GM19238 (cell line): Measurements from ENCODE around the gene PACSIN1.
"Not testable (repeated sequence)": the region's sequence is repeated elsewhere in the genome, so short reads cannot be mapped to it uniquely, and the experiment has no call there.

Experiments
- DNase-seq: peaks from one replicate; pipeline ENCODE4 v3.0.0; 2011; ENCODE audit warnings: low spot score; ENCODE audit not compliant: insufficient read length

PACSIN1 gene

DNA sequence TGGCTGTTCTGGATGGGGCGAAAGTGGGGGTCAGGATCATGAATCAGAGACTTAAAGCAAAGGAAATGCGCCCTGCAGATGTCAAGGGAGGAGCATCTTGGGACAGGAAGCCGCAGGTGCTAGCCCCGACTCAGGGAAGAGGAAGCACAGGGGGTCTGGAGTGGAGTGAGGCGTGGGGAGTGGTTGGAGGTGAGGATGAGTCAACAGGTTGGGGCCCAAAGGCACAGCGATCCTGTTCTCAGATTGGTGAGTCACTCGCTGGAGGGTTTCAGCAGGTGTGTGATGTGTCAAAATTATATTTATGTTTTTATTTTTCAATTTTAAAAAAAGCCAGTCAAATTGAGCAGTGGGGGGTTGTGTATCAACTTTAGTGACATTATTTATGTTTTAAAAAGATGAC lies 19.0 kb downstream of the PACSIN1 start:
- DNase-seq = no peak

DNA sequence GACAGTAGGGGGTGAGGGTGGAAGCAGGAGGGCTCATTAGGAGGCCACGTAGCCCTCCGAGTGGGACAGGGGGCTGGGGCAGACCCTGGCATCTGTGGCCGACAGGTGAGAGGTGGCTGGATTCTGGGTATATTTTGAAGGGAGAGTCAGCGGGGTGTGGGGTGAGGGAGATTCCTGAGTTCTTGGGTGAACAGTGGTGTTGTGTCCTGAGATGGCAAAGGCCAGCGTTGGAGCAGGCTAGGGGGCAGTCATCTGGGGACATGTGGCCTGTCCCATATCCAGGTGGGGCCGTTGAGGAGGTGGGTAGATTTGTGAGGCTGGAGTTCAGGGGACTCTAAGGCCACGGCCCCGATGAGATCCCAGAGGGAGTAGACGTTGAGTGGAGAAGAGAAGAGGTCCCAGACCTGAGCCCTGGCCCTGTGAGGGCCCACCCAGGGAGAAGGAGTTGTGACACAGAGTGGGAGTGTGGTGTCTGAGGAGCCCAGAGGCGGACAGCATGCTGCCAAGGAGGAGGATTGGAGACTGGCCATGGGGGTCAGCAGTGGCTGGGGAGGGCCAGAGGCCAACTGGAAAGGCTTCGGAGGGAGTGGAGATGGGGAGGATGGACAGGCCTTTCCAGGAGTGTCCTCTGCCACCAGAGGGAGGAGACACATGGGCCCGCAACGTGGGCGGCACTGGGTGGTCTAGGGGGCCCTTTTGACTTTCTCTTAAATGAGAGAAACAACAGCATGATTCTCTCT lies 19.6 kb downstream of the PACSIN1 start:
- DNase-seq = no peak

DNA sequence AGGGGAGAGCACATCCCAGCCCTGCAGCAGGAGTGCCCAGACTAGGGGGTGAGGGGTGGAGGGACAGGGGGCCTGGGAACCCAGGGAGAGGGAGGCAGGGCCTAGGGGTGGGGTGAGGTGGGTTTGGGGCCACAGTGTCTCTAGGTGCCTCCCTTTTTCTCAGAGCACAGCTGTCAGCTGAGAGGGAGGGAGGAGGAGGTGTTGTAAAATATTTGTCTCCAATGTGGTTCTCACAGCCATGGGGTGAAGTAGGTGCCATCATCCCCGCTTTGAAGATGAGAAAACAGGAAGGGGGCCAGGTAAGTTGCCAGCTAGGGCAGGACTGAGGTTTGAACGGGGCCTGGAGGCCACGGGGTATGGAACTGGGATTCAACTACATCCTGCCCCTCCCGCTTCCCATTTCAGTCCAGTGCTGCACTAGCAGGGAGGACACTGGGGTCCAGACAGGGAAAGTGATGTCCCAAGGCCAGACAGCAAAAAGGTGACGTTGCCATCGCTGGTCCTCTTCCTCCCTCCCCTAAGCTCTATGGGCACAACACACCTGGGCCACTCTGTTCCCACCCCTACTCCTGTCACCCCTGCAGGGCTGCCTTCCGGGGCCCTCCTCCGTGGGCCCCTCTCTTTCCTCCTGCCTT lies 20.3 kb downstream of the PACSIN1 start:
- DNase-seq = no peak

DNA sequence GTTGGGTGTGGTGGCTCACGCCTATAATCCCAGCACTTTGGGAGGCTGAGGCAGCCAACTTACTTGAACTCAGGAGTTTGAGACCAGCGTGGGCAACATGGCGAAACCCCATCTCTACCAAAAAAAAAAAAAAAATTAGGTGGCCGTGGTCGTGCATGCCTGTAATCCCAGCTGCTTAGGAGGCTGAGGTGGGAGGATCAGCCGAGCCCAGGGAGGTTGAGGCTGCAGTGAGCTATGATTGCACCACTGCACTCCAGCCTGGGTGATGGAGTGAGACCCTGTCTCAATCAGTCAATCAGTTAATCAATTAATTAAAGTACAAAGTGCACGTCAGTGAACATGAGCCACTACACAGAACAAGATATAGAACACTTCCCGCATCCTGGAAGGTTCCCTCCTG lies 21.0 kb downstream of the PACSIN1 start:
- not testable (repeated sequence) for DNase-seq

DNA sequence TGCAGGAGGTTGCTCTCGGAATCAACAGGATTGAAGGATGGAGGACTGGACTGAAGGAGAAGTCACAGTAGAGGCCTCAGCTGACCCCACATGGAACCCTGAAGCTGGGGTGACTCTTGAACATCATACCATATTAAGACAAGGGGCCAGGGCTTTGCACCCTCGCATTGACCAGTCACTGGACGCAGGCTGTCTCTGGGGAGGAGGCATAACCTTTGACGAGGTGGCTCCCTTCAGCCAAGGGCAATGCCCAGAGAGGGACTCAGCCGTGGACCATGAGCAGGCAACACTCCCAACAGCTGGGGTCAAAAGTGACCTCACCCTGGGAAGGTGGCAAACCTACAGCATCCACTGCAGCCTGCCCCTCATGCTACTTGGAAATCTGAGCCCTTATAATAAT lies 21.7 kb downstream of the PACSIN1 start:
- no peak for DNase-seq

DNA sequence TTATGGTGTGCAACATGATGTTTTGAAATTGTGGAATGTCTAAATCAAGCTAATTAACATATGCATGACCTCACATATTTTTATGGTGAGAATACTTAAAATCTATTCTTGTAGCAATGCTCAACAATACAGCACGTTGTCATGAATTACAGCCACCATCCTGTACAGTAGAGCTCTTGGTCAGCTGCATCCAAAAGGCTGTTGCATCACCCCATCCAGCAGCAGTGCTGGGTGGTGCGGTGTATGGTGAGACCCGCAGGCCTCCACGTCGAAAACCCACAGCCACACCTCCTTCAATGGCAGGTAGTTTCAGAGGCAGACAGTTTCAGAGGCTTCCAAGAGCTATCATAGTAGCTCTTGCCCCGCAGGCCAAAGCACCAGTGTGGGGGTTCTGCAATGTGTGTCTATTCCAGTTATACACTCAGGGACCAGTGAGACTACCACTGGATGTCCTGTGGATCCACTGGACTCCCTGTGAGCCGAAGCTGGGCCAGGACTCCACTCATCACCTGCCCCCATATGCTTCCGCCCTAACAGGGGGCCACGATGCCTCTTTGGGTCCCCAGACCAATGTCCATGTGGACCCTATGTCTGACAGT lies 23.4 kb downstream of the PACSIN1 start:
- DNase-seq = no peak

DNA sequence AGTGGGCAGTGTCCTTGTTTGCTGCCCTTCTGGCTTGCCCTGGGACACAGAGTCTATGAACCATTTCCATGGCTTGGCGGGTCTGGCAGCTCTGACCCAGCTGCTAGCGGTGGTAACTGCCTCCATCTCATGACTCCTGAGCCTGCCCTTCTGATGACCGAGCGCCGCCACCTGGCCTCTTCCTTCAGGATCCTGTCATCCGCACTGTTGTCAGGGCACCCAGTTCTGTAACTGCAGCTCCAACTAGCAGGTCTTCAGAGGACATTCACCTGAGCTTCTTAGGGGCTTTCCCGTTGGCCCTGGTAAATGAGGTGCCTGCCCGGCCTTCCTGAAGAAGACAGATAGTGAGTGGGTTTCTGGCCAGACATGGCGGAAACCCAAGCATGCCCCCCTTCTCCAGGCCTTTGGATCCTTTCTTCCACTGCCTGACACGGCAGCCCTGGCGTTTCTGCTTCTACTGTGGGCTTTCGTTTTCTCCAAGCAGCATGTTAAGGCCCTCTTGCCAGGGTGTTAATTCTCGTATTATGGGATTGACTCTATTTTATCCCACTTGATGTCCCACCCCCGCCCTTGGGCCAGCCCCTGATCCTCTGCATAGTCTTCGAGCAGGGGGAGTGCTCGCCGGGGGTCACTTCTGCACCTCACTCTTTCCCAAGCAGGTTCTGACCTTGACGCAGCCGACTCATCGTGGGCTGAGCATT lies 24.7 kb downstream of the PACSIN1 start:
- DNase-seq = no peak

DNA sequence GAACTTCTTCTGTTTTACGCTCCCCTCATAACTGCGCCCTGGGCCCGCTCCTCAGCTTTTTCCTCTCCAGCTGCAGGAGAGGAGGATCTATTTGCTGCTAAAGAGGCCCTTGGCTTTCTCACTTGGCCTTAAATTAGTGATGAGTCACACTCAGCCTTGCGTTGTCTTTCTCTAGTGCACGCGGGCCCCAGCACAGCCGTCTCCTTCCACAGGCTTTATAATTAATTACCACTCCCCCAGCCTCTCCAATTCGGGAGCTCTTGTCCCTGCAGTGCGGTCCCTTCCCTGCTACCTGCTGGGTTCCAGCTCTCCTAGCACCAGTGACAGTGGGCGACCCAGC lies 25.2 kb downstream of the PACSIN1 start:
- DNase-seq = no peak

DNA sequence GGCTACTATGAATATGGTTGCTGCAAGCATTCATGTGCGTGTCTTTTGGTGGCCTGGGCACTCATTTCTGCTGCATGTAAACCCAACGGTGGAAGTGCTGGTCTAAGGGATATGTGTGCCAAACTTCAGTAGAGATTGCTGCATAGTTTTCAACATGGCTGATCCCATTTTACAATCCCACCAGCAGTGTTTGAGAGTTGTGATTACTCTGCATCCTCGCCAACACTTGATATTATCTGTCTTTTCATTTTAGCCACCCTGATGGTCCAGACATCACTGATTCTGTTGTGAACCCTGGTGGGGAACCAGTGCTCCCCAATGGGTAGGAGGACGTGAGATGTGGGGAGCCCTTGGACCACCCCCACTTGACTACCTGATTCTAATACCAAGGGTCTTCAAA lies 27.5 kb downstream of the PACSIN1 start:
- DNase-seq = no peak

DNA sequence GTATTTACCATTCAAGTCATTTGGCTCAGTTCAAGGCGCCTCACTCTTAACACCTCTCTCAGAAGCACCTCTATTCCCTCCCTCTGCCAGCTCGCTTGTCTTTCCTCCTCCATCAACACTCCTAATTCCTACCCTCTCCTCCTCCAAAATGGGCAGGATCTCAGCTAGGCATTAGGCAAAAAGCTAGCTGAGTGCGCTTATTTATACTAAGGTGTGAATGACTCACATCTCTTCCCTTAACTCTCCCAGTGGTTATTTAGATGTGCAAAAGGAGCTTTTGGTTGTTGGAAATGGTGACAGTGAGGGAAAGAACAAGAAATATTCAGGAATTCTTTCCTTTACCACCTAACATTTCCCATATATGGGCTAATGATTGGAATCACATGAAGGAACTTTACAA lies 29.1 kb downstream of the PACSIN1 start:
- DNase-seq = no peak

DNA sequence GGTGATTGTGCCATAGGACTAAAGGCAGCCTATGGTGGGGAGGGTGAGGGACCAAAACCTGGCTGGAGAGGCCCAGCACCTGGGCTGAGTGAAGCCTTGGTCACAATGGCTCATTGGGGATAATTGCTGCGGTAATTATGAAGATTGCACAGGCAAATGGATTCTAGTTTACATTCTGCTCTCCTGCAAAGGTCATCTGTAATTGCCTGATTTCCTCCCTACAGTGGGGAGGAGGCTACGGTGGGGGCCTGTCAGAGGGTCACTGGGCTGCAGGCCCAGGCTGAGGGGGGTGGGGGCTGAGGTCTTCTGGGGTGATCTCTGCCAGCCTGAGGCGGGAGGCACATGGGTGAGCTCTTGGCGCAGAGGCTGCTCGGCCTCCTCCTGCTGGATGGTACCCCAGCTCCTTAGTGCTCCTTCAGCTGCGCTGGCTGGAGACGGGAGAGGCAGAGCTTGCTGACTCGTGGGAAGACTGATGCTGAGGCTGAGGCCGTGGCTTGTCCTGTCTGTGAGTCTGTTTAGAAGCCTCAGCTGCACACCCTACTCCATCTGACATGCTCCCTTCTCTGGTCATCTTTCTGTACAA lies 30.3 kb downstream of the PACSIN1 start:
- no peak for DNase-seq

DNA sequence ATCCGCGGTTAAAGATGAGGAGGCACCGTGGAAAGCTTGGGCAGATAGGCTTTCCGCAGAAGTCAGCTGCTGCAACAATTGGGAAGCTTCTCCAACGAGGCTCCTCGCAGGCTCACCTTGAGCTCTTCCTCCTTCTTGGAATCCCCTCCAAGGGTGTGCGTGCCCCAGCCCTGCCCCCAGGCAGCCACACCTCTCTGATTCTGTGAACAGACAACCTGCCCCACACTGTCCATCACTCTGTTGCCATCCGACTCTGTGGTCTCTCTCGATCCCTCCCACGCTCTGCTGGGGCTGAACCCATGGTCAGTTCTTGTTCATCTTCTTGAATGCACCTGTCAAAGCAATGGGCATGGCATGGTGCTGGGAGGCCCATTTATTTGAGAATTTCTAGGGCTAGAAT lies 31.5 kb downstream of the PACSIN1 start:
- DNase-seq = no peak

DNA sequence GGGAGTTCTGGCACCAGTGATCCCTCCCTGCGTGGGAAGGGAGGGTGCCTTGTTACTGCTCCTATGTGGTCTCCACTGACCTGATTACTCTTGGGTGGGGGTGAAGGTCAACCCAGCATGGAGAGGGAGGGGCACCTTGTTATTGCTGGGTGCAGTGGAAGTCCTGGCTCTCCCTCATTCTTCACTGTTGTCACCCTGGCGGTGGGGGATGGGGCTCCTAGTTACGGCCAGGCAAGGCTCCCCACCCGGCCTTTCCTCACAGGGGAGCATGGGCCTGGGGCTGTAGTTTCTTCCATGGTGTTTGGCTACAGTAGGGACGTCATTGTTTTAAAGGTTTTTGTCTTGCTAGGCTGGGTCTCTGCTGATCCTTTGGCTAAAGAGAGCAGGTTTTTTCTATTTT lies 40.8 kb downstream of the PACSIN1 start:
- DNase-seq = no peak

DNA sequence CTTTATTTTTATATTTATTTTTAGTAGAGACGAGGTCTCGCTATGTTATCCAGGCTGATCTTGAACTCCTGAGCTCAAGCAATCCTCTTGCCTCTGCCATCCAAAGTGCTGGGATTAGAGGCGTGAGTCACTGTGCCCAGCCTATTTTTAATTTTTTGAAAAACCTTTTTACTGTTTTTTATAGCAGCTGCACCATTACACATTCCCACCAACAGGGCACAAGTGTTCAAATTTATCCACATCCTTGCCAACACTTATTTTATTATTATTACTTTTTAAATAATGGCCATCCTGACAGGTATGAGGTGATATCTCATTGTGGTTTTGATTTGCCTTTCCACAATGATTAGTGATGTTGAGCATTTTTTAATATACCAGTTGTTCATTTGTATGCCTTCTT lies 42.5 kb downstream of the PACSIN1 start:
- DNase-seq = no peak

DNA sequence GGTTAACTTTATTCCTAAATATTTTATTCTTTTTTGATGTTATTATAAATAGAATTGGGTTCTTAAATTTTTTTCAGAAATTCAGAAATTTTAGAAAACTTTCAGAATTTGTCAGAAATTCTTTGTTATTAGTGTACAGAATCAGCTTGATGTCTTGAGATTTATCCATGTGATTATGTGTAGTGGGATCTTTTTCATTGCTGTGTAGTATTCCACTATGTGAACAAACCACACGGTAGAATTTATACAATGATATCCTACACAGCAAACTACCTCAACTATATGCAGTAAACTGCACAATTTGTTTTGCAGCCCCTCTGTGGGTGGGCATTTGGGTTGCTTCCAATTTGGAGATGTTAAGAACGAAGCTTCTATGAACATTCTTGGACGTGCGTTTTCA lies 43.9 kb downstream of the PACSIN1 start:
- DNase-seq = no peak

DNA sequence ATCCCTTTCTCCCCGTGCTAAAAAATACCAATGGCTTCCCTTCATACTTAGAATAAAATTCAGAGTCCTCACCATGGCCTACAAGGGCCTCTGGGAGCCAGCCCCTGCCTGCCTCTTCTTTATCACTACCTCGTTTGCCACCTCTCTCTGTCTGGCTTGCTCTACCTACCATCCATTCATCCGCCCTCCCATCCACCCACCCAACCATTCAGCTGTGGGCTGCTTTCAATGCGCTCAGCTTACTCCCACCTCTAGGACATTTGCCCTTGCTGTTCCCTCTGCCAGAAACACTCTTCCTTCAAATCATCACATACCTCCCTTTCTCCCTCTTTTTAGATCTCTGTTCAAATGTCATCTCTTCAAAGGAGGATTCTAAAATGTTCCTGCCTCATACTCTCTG lies 44.4 kb downstream of the PACSIN1 start:
- DNase-seq = no peak

DNA sequence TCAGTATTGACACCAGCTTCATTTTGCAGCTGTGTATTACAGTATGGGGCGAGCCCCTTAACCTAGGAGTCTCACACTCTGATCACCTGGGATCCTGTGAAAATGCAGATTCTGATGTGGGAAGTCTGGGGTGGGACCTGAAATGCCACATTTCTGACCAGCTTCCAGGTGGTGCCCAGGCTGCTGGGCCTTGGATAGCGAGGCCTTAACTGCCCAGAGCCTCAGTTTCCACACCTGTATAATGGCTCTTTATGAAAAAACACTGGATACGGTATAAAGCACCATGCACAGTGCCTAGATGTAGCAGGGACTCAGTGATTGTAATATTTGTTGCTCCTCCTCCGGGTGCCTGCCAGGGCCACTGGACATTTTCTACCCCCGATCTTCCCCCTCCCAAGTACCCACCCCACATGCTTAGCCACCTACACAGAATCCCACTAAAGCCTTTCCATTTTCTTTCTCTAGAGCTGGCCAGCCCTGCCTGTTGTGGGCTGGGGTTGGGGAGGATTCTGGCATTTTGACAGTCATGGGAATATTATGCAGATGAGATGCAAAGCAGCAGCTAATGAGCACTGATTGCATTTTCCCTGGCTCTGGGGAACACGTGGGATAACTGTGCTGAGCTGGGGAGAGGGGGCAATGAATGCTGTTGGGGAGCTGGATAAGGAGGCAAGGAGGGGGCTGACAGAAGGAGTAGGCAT lies 45.5 kb downstream of the PACSIN1 start:
- DNase-seq = no peak

DNA sequence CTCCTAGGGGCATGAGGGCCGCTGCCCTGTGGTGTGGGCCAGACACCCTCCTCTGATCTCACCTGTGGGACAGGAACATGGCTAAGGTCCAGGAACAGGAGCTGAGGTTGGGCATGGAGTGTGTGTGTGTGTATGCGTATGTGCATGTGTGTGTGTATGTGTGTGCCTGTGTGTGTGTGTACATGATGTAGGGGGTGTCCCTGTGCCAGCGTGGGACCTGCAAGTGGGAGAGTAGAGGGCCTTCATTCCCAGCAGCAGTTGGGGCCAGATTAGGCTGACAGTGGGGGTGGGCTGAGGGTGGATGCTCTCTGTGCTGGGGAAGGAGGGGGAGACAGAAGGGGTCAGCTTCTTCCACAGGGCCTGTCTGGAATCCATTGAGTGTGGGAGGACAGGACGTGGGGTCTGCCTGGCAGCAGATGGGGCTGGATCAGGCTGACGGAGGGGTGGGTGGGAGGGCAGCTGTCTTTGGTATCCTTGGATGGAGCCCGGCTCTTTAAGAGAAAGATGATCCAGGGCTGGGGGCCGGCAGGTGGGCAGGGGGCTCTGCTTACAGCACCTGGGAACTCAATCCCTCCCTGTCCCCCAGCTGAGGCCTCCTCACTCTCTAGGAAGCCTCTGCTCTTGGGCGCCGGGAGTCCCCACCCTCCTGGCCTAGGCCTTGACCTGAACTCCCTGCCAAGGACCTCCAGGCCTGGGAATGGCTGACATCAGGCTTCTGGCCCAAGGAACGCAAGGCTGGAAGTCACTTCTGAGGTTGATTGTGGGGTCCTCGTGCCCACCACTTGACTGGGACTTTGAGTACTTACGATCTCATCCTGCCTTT lies 46.2 kb downstream of the PACSIN1 start:
- no peak for DNase-seq

DNA sequence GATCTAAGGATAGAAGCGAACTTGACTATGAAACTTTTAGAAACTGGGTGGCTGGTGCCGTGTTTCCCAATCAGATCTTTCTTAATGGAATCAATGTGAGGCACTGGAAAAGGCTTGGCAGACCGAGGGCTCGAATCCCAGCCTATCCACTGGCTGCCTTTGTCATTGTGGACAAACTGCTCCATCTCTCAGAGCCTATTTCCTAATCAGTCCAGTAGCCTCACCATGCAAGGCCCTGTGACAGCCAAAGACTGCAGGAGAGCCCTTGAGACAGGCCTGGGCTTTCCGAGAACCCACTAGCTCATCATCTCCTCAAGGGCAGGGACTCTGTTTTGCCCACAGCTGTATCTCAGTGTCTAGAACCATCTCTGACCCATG lies 46.9 kb downstream of the PACSIN1 start:
- DNase-seq = no peak

DNA sequence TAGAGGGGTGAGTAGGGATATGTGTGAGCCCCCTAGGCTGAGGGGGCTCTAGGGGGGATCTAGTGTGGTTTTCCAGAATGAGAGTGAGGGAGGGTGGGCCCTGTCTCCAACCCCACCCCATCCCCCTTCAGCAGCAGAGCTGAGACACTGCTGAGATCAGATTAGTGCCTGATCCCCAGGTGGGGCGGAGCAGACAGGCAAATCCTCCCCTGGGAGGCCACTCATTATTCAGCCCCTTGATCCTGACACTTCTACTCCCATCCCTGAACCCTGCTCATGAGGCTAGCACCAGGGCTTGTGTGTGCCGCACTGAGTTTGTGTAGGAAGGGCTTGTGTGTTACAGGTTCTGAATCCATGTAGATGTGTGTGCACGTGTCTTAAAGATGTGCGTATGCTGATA lies 47.8 kb downstream of the PACSIN1 start:
- no peak for DNase-seq

DNA sequence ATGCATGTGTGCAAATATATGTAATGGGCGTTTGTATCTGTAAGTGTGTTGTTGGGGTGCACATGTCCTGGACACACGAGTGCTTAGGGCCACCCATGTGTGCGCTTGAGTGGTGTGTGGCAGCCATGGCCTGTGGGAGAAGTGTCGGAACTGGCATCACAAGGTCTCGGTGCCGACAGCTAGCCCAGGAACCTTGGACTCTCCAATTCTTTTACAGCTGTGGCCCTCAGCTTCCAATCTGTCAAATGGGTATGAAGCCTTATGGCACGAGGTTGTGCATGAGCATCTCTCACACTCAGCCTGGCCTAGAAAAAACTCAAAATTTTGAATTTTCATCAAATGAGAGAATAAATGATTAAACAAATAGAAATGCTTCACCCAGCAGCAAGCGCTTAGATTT lies 48.2 kb downstream of the PACSIN1 start:
- DNase-seq = no peak
